Endothelial cell of umbilical vein (primary cell): ENCODE measurements around the gene TCF25.

Experiments
- EZH2 ChIP-seq: IDR thresholded peaks from 2 replicates; pipeline ENCODE4 v1.6.1; 2012; ENCODE audit warnings: borderline replicate concordance, low read depth, mild to moderate bottlenecking, moderate library complexity, low read length, inconsistent platforms; ENCODE audit not compliant: severe bottlenecking
- JUN ChIP-seq: IDR thresholded peaks from 2 replicates; pipeline ENCODE4 v1.6.1; 2011; ENCODE audit warnings: borderline replicate concordance, low read depth; ENCODE audit not compliant: insufficient read length, insufficient read depth
- MYC ChIP-seq: IDR thresholded peaks from one replicate; pipeline ENCODE4 v1.6.1; 2011; ENCODE audit warnings: mild to moderate bottlenecking, low read depth, low read length
- POLR2A ChIP-seq: IDR thresholded peaks from 2 replicates; pipeline ENCODE4 v1.6.1; 2012; ENCODE audit warnings: low read depth, mild to moderate bottlenecking, control low read depth, low read length
- POLR2AphosphoS5 ChIP-seq: IDR thresholded peaks from 2 replicates; pipeline ENCODE4 v1.6.1; 2012; ENCODE audit warnings: low read depth, mild to moderate bottlenecking, control low read depth, low read length, moderate library complexity; ENCODE audit not compliant: insufficient read depth
- TF ChIP-seq, protein P1 (sequence below), 2 donors: IDR thresholded peaks; 1 replicate in 1 of 2; 2 replicates in 1 of 2; pipeline ENCODE4 v1.5.1; 2011; ENCODE audit warnings: low read length in 2 of 2, mild to moderate bottlenecking in 2 of 2, moderate library complexity in 2 of 2, control low read depth in 1 of 2, inconsistent platforms in 1 of 2, low read depth in 1 of 2; ENCODE audit not compliant: insufficient read depth in 1 of 2; ENCODE audit errors: extremely low read depth in 1 of 2
- TF ChIP-seq, protein P2 (sequence below): IDR thresholded peaks from 2 replicates; pipeline ENCODE4 v1.6.1; 2011; ENCODE audit not compliant: insufficient read depth, insufficient read length

DNA sequence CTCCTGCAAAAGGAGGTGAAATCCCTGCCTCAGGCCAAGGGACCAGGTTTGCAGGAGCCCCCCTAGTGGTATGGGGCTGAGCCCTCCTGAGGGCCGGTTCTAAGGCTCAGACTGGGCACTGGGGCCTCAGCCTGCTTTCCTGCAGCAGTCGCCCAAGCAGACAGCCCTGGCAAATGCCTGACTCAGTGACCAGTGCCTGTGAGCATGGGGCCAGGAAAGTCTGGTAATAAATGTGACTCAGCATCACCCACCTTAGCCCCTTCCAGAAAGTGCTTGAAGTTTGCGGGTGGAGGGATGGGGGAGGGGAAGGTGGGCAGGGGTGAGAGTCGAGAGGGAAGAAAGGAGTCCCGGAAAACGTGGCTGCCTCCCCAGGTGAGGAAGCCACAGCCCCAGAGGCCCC lies 47.3 kb downstream of the TCF25 start:
- TF ChIP-seq, protein P1, sequence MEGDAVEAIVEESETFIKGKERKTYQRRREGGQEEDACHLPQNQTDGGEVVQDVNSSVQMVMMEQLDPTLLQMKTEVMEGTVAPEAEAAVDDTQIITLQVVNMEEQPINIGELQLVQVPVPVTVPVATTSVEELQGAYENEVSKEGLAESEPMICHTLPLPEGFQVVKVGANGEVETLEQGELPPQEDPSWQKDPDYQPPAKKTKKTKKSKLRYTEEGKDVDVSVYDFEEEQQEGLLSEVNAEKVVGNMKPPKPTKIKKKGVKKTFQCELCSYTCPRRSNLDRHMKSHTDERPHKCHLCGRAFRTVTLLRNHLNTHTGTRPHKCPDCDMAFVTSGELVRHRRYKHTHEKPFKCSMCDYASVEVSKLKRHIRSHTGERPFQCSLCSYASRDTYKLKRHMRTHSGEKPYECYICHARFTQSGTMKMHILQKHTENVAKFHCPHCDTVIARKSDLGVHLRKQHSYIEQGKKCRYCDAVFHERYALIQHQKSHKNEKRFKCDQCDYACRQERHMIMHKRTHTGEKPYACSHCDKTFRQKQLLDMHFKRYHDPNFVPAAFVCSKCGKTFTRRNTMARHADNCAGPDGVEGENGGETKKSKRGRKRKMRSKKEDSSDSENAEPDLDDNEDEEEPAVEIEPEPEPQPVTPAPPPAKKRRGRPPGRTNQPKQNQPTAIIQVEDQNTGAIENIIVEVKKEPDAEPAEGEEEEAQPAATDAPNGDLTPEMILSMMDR (IDR thresholded peaks at IDR 0.05; ENCODE audit: extremely low read depth in 1 of 2, insufficient read depth in 1 of 2, low read depth in 1 of 2, low read length in 2 of 2), result no peak
- TF ChIP-seq, protein P2, sequence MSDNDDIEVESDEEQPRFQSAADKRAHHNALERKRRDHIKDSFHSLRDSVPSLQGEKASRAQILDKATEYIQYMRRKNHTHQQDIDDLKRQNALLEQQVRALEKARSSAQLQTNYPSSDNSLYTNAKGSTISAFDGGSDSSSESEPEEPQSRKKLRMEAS, result no peak
- TF ChIP-seq POLR2AphosphoS5 (no peak), MYC (no peak), POLR2A (no peak), EZH2 (no peak), JUN (no peak)
